MM.1S (cell line): ENCODE results near the gene CFAP300.

Experiments
- DNase-seq: peaks from one replicate; pipeline ENCODE4 v3.0.0-alpha.2; 2015
- H2AFZ ChIP-seq: fragments of 300-600 bp; sonication (generic); 2 replicates; pipeline ENCODE4 v1.6.0; 2016; ENCODE audit warnings: antibody characterized with exemption, low read length
- H3F3A ChIP-seq: fragments of 300-600 bp; sonication (generic); 2 replicates; pipeline ENCODE4 v1.6.1; 2016; ENCODE audit warnings: mild to moderate bottlenecking, antibody characterized with exemption, low read length, moderate library complexity, mixed read lengths; ENCODE audit not compliant: insufficient read depth
- H3K27ac ChIP-seq: fragments of 300-600 bp; sonication (generic); 2 replicates; pipeline ENCODE4 v1.5.1; 2016; ENCODE audit warnings: mild to moderate bottlenecking, low read length
- H3K27me3 ChIP-seq: fragments of 300-600 bp; sonication (generic); replicated peaks from 2 replicates; pipeline ENCODE4 v1.6.0; 2016; ENCODE audit warnings: low read length; ENCODE audit not compliant: insufficient read depth
- H3K36me3 ChIP-seq: fragments of 300-600 bp; sonication (generic); replicated peaks from 2 replicates; pipeline ENCODE4 v1.6.1; 2016; ENCODE audit warnings: mild to moderate bottlenecking, low read length, mixed read lengths; ENCODE audit not compliant: insufficient read depth
- H3K4me1 ChIP-seq: fragments of 300-600 bp; sonication (generic); 2 replicates; pipeline ENCODE4 v1.6.1; 2016; ENCODE audit warnings: low read length, mixed read lengths
- H3K4me2 ChIP-seq: fragments of 300-600 bp; sonication (generic); 2 replicates; pipeline ENCODE4 v1.6.0; 2016; ENCODE audit warnings: low read depth, low read length
- H3K4me3 ChIP-seq: fragments of 300-600 bp; sonication (generic); 2 replicates; pipeline ENCODE4 v1.5.1; 2016; ENCODE audit warnings: low read length, mixed read lengths
- H3K79me2 ChIP-seq: fragments of 300-600 bp; sonication (generic); 2 replicates; pipeline ENCODE4 v1.6.1; 2016; ENCODE audit warnings: mixed run types, low read length, mixed read lengths
- H3K9ac ChIP-seq: fragments of 300-600 bp; sonication (generic); 2 replicates; pipeline ENCODE4 v1.6.1; 2016; ENCODE audit warnings: low read length, mixed read lengths
- H3K9me2 ChIP-seq: fragments of 300-600 bp; sonication (generic); replicated peaks from 2 replicates; pipeline ENCODE4 v1.6.1; 2016; ENCODE audit warnings: mild to moderate bottlenecking, low read length, mixed read lengths; ENCODE audit not compliant: insufficient read depth
- H3K9me3 ChIP-seq: fragments of 300-600 bp; sonication (generic); replicated peaks from 2 replicates; pipeline ENCODE4 v1.6.1; 2016; ENCODE audit warnings: mild to moderate bottlenecking, low read length, mixed read lengths; ENCODE audit not compliant: insufficient read depth
- H4K20me1 ChIP-seq: fragments of 300-600 bp; sonication (generic); 2 replicates; pipeline ENCODE4 v1.6.1; 2016; ENCODE audit warnings: mild to moderate bottlenecking, low read length, moderate library complexity, mixed read lengths; ENCODE audit not compliant: insufficient read depth
- CTCF ChIP-seq: fragments of 300-600 bp; sonication (generic); IDR thresholded peaks from 2 replicates; pipeline ENCODE4 v1.5.1; 2016; ENCODE audit warnings: antibody characterized with exemption, low read length, mixed read lengths
- EZH2 ChIP-seq: fragments of 300-600 bp; sonication (generic); optimal IDR thresholded peaks from 2 replicates; pipeline ENCODE3; 2017; ENCODE audit warnings: low read depth, mild to moderate bottlenecking, antibody characterized with exemption, low read length, mixed read lengths
- EZH2phosphoT487 ChIP-seq: fragments of 300-600 bp; sonication (generic); IDR thresholded peaks from 2 replicates; pipeline ENCODE4 v1.6.1; 2018; ENCODE audit warnings: antibody characterized with exemption, low read length

CFAP300 gene

GRCh38 chr11:102012946-102013345, 34.3 kb upstream of the CFAP300 start:
- TF ChIP-seq EZH2 (no peak), EZH2phosphoT487 (no peak), CTCF (no peak)
- Histone ChIP-seq H3F3A (no peaks in the 10 kb centered on the region), H4K20me1 (no peaks in the 10 kb centered on the region), H3K9me2 (no peaks in the 10 kb centered on the region), H3K9me3 (no peaks in the 10 kb centered on the region), H2AFZ (no peak overlapping the region), H3K79me2 (no peaks in the 10 kb centered on the region), H3K36me3 (no peaks in the 10 kb centered on the region), H3K4me1 (no peaks in the 10 kb centered on the region), H3K4me2 (no peak overlapping the region), H3K27ac (no peak overlapping the region), H3K4me3 (no peak overlapping the region), H3K27me3 (no peaks in the 10 kb centered on the region), H3K9ac (no peak overlapping the region)
- DNase-seq: no peak

GRCh38 chr11:102014756-102015155, 32.5 kb upstream of the CFAP300 start:
- Histone ChIP-seq H2AFZ (no peak overlapping the region), H3K36me3 (no peaks in the 10 kb centered on the region), H3K27me3 (no peaks in the 10 kb centered on the region), H3K9ac (no peak overlapping the region), H3K4me3 (no peak overlapping the region), H3K4me2 (no peak overlapping the region), H3K27ac (no peak overlapping the region), H3K9me3 (no peaks in the 10 kb centered on the region), H3F3A (no peaks in the 10 kb centered on the region), H3K4me1 (no peaks in the 10 kb centered on the region), H4K20me1 (no peaks in the 10 kb centered on the region), H3K79me2 (no peaks in the 10 kb centered on the region), H3K9me2 (no peaks in the 10 kb centered on the region)
- no peak for TF ChIP-seq EZH2phosphoT487
- TF ChIP-seq EZH2: no peak
- TF ChIP-seq CTCF: no peak
- no peak for DNase-seq

- H2AFZ ChIP-seq: no peak overlapping the region
- no peaks in the 10 kb centered on the region for H3K9me2 ChIP-seq
- TF ChIP-seq CTCF (no peak), EZH2 (no peak), EZH2phosphoT487 (no peak)
Observed at GRCh38 chr11:102017026-102017425, 30.2 kb upstream of the CFAP300 start.

More at GRCh38 chr11:102017026-102017425, 30.2 kb upstream of the CFAP300 start:
- H3K9me3 ChIP-seq: no peaks in the 10 kb centered on the region
- no peaks in the 10 kb centered on the region for H3K79me2 ChIP-seq
- no peaks in the 10 kb centered on the region for H3K36me3 ChIP-seq
- H3K9ac ChIP-seq: no peak overlapping the region
- H3K4me3 ChIP-seq: no peak overlapping the region
- no peaks in the 10 kb centered on the region for H4K20me1 ChIP-seq
- DNase-seq: no peak
- H3K27ac ChIP-seq: no peak overlapping the region
- no peaks in the 10 kb centered on the region for H3F3A ChIP-seq
- H3K4me1 ChIP-seq: no peaks in the 10 kb centered on the region
- H3K4me2 ChIP-seq: no peak overlapping the region
- H3K27me3 ChIP-seq: no peaks in the 10 kb centered on the region
